PC-9 (cell line): ENCODE results near the gene ZNF718. TPM values are rescaled to one million over a fixed set of nuclear protein-coding genes. Genes with fewer than 3 reads are reported as not detected.

ENCODE experiments used
- BruUV-seq: library from RNA; stranded (reverse); fragments of 400-500 nt; replicated peaks from 2 replicates; lab custom pipeline; 2021; lab: Mats Ljungman, UMichigan
- CTCF ChIA-PET: fragments of 300-600 bp; sonication (Branson Sonifier 250); formaldehyde crosslinking; loops from one replicate; lab custom pipeline; 2022; ENCODE audit warnings: antibody characterized with exemption; lab: Charles Lee
- POLR2A ChIA-PET: fragments of 300-600 bp; sonication (Branson Sonifier 250); formaldehyde crosslinking; loops from one replicate; lab custom pipeline; 2022; ENCODE audit warnings: antibody characterized with exemption; ENCODE audit not compliant: unreplicated experiment; lab: Charles Lee
- DNase-seq, 2 experiments: peaks; one replicate each; pipeline versions ENCODE4 v3.0.0 to v3.0.0-alpha.2; 2015 to 2022; ENCODE audit warnings: mixed read lengths in 1 of 2
- H2AFZ ChIP-seq: fragments of 200-600 bp; sonication (generic); 2 replicates; pipeline ENCODE4 v1.8.1; 2017; ENCODE audit warnings: antibody characterized with exemption
- H3F3A ChIP-seq: fragments of 200-600 bp; sonication (generic); 2 replicates; pipeline ENCODE4 v1.8.1; 2017; ENCODE audit warnings: antibody characterized with exemption, mild to moderate bottlenecking, low read depth; ENCODE audit not compliant: insufficient read depth
- H3K27ac ChIP-seq: fragments of 200-600 bp; sonication (generic); 2 replicates; pipeline ENCODE4 v1.6.1; 2016; ENCODE audit warnings: mixed run types
- H3K27me3 ChIP-seq: fragments of 200-600 bp; sonication (generic); 2 replicates; pipeline ENCODE4 v1.6.1; 2016; ENCODE audit warnings: low read depth, mixed run types; ENCODE audit not compliant: insufficient read depth
- H3K36me3 ChIP-seq: fragments of 200-600 bp; sonication (generic); 2 replicates; pipeline ENCODE4 v1.6.1; 2016; ENCODE audit warnings: low read depth, mixed run types
- H3K4me1 ChIP-seq: fragments of 200-600 bp; sonication (generic); replicated peaks from 2 replicates; pipeline ENCODE4 v1.6.1; 2016; ENCODE audit warnings: mixed run types; ENCODE audit not compliant: insufficient read depth
- H3K4me2 ChIP-seq: fragments of 200-600 bp; sonication (generic); 2 replicates; pipeline ENCODE4 v1.6.1; 2017; ENCODE audit warnings: mixed run types
- H3K4me3 ChIP-seq: fragments of 200-600 bp; sonication (generic); 2 replicates; pipeline ENCODE4 v1.6.1; 2016; ENCODE audit warnings: mixed run types
- H3K79me2 ChIP-seq: fragments of 200-600 bp; sonication (generic); 2 replicates; pipeline ENCODE4 v1.6.1; 2017; ENCODE audit warnings: low read depth, mixed run types
- H3K9me2 ChIP-seq: fragments of 200-600 bp; sonication (generic); 2 replicates; pipeline ENCODE4 v1.8.1; 2017; ENCODE audit warnings: mild to moderate bottlenecking; ENCODE audit not compliant: insufficient read depth
- H3K9me3 ChIP-seq: fragments of 200-600 bp; sonication (generic); 2 replicates; pipeline ENCODE4 v1.8.1; 2016; ENCODE audit warnings: low read depth; ENCODE audit not compliant: insufficient read depth
- H4K20me1 ChIP-seq: fragments of 200-600 bp; sonication (generic); 2 replicates; pipeline ENCODE4 v1.8.1; 2017; ENCODE audit not compliant: insufficient read depth
- EZH2 ChIP-seq: fragments of 200-600 bp; sonication (generic); IDR thresholded peaks from 2 replicates; pipeline ENCODE4 v1.8.0; 2017; ENCODE audit warnings: antibody characterized with exemption, low read depth
- intact Hi-C: fragments of 100-400 bp; cut with micrococcal nuclease; formaldehyde crosslinking; loops from one replicate; pipeline ENCODE4 v1.10.0; 2022; ENCODE audit not compliant: unreplicated experiment
- total RNA-seq: library from RNA; stranded (reverse); gene quantifications from 2 replicates; pipeline ENCODE4 v1.2.3, GENCODE V29; 2021
- TF ChIP-seq, protein P1 (sequence below): fragments of 200-600 bp; sonication (generic); conservative IDR thresholded peaks from 2 replicates; pipeline ENCODE4 v1.6.1; 2017; ENCODE audit warnings: mixed run types, antibody characterized with exemption, mild to moderate bottlenecking, moderate library complexity

ZNF718 gene
- total RNA-seq, 1 experiment from 2014 or later, result 3.5 TPM

DNA sequence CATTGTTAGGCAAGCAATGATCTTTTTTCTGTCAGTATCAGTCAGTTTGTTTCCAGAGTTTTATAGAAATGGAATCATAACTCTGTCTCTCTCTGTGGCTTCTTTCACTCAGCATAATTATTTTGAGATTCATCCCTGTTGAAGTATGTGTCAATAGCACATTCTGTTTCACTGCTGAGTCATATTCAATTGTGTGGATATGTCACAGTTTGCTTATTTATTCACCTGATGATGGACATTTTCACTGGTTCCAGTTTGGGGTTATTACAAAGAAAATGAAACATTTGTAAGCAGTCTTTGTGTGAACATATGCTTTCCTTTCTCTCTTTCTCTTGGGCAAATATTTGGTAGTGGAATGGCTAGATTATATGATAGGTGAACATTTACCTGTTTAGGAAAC is 10.2 kb upstream of the ZNF718 start:
- no peak for DNase-seq
- BruUV-seq, result no TSS peak
- CTCF ChIA-PET, result no interaction called here

DNA sequence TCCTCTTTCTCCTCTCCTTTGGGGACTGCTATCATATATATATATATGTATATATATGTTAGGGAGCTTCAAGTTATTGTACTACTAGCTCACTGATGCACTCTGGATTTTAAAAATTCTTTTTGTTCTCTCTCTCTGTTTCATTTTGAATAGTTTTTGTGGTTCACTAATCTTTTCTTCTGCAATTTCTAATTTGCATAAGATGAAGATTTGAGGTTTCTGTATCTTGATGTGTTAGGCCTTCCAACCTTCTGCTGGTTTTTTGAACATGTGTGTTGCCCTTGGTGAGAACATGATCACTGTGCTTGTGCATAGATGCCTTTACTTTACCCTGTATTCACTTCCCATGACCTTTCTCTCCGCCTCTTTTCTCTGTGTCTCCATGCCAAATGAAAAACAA is 7.8 kb upstream of the ZNF718 start:
- Histone ChIP-seq H3K27ac (no peak overlapping the region), H3K9me2 (no peaks in the 10 kb centered on the region), H3K9me3 (no peaks in the 10 kb centered on the region), H3K4me1 (no peaks in the 10 kb centered on the region), H3K4me3 (no peak overlapping the region), H3K4me2 (no peak overlapping the region), H3K27me3 (no peaks in the 10 kb centered on the region), H3F3A (no peaks in the 10 kb centered on the region), H3K36me3 (no peaks in the 10 kb centered on the region), H3K79me2 (no peaks in the 10 kb centered on the region), H4K20me1 (no peaks in the 10 kb centered on the region), H2AFZ (no peak overlapping the region)
- BruUV-seq, result no TSS peak
- DNase-seq, result no peak
- no peak for TF ChIP-seq EZH2
- TF ChIP-seq, protein P1, sequence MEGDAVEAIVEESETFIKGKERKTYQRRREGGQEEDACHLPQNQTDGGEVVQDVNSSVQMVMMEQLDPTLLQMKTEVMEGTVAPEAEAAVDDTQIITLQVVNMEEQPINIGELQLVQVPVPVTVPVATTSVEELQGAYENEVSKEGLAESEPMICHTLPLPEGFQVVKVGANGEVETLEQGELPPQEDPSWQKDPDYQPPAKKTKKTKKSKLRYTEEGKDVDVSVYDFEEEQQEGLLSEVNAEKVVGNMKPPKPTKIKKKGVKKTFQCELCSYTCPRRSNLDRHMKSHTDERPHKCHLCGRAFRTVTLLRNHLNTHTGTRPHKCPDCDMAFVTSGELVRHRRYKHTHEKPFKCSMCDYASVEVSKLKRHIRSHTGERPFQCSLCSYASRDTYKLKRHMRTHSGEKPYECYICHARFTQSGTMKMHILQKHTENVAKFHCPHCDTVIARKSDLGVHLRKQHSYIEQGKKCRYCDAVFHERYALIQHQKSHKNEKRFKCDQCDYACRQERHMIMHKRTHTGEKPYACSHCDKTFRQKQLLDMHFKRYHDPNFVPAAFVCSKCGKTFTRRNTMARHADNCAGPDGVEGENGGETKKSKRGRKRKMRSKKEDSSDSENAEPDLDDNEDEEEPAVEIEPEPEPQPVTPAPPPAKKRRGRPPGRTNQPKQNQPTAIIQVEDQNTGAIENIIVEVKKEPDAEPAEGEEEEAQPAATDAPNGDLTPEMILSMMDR, result no peak
- intact Hi-C loops, result no loop called here
- ChIA-PET CTCF (no interaction called here), POLR2A (no interaction called here)

More for the DNA sequence above, 10.2 kb upstream of the ZNF718 start:
- no peak overlapping the region for H3K4me2 ChIP-seq
- H3K4me1 ChIP-seq, result no peaks in the 10 kb centered on the region
- no peaks in the 10 kb centered on the region for H3K79me2 ChIP-seq
- no peak overlapping the region for H3K27ac ChIP-seq
- no peaks in the 10 kb centered on the region for H3K36me3 ChIP-seq
- H3F3A ChIP-seq, result no peaks in the 10 kb centered on the region
- H3K9me2 ChIP-seq, result no peaks in the 10 kb centered on the region
- POLR2A ChIA-PET, result no interaction called here
- H3K9me3 ChIP-seq, result no peaks in the 10 kb centered on the region
- no peak for TF ChIP-seq EZH2
- TF ChIP-seq, protein P1, result no peak
- no peak overlapping the region for H2AFZ ChIP-seq
- no peak overlapping the region for H3K4me3 ChIP-seq
- no peaks in the 10 kb centered on the region for H4K20me1 ChIP-seq
- no peaks in the 10 kb centered on the region for H3K27me3 ChIP-seq
- intact Hi-C loops, result no loop called here

DNA sequence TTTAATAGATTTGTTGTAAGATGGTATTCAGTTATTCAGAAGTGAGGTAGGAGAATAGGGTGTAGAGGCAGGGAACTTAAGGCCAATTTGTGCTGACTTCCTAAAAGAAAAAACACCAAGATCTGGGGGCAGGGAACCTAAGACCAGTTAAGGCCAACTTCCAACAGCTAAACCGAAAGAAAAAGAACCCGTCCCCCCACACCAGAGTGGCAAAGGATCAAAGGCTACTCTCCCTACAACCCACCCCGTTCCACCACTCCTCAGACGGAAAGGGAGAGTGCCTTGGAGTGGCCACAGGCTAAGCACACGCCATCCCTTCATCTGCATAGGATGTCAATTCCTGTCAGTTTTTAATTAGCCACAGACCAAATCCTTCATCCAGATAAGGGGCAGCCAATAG is 3.7 kb upstream of the ZNF718 start:
- no TSS peak for BruUV-seq
- no peak overlapping the region for H3K4me2 ChIP-seq
- H3K4me1 ChIP-seq, result no peaks in the 10 kb centered on the region
- no peaks in the 10 kb centered on the region for H3F3A ChIP-seq
- TF ChIP-seq EZH2, result no peak
- TF ChIP-seq, protein P1, result no peak
- ChIA-PET POLR2A (no interaction called here), CTCF (no interaction called here)
- no peaks in the 10 kb centered on the region for H3K9me3 ChIP-seq
- no peaks in the 10 kb centered on the region for H3K9me2 ChIP-seq
- H3K36me3 ChIP-seq, result no peaks in the 10 kb centered on the region
- H3K79me2 ChIP-seq, result peaks cover 6% of the 10 kb centered on the region; the same call in 1 of the 2 replicates
- no peak overlapping the region for H3K4me3 ChIP-seq
- no peak for DNase-seq
- H3K27ac ChIP-seq, result no peak overlapping the region
- H2AFZ ChIP-seq, result no peak overlapping the region
- no peaks in the 10 kb centered on the region for H4K20me1 ChIP-seq
- H3K27me3 ChIP-seq, result no peaks in the 10 kb centered on the region
- intact Hi-C loops, result no loop called here
